Erythroblast (primary cell): Measurements from ENCODE around the gene OSBP.
A peak's percentile ranks its signal among the peaks of the same experiment; 100 is the strongest.

Source experiments
- DNase-seq, 2 experiments: peaks; one replicate each; lab custom pipeline; 2025; lab: John Stamatoyannopoulos, UW
- GATA1 ChIP-seq: IDR thresholded peaks from 2 replicates; pipeline ENCODE4 v1.6.1; 2011; ENCODE audit warnings: low read depth, mild to moderate bottlenecking, control low read depth, low read length, moderate library complexity
- POLR2A ChIP-seq: IDR thresholded peaks from 2 replicates; pipeline ENCODE4 v1.6.1; 2011; ENCODE audit warnings: mild to moderate bottlenecking, low read length

The OSBP gene

GRCh38 chr11:59616396-59616982 is 915 bp upstream of the OSBP start:
- TF ChIP-seq GATA1 = no peak
- peak; percentile 45 for TF ChIP-seq POLR2A
- no peak for DNase-seq

- TF ChIP-seq POLR2A = no peak
- no peak for TF ChIP-seq GATA1
- peak; percentile 65 to 78 for DNase-seq
Observed at GRCh38 chr11:59615120-59615636, 396 bp downstream of the OSBP start.

GRCh38 chr11:59614277-59615119 is 1.1 kb downstream of the OSBP start:
- no peak for TF ChIP-seq POLR2A
- TF ChIP-seq GATA1 = no peak
- DNase-seq = peak; percentile 71 to 82

- TF ChIP-seq GATA1 (no peak), POLR2A (no peak)
- DNase-seq = no peak
Observed at GRCh38 chr11:59611570-59612565, 3.7 kb downstream of the OSBP start.

- no peak for DNase-seq
- TF ChIP-seq POLR2A = no peak
- TF ChIP-seq GATA1 = no peak
Observed at GRCh38 chr11:59610289-59610688, 5.3 kb downstream of the OSBP start.

- DNase-seq = no peak
- TF ChIP-seq POLR2A (no peak), GATA1 (no peak)
Observed at GRCh38 chr11:59607703-59608454, 7.7 kb downstream of the OSBP start.

- TF ChIP-seq GATA1 (no peak), POLR2A (no peak)
- no peak for DNase-seq
Observed at GRCh38 chr11:59602432-59602831, 13.1 kb downstream of the OSBP start.

- DNase-seq = no peak
- TF ChIP-seq POLR2A = no peak
- TF ChIP-seq GATA1 = no peak
Observed at GRCh38 chr11:59601788-59602187, 13.8 kb downstream of the OSBP start.

GRCh38 chr11:59600636-59601035 is 14.9 kb downstream of the OSBP start:
- no peak for TF ChIP-seq POLR2A
- TF ChIP-seq GATA1 = no peak
- no peak for DNase-seq

GRCh38 chr11:59600234-59600633 is 15.3 kb downstream of the OSBP start:
- DNase-seq = no peak

GRCh38 chr11:59598961-59599360 is 16.6 kb downstream of the OSBP start:
- no peak for DNase-seq

More at GRCh38 chr11:59600234-59600633, 15.3 kb downstream of the OSBP start:
- TF ChIP-seq POLR2A = no peak
- TF ChIP-seq GATA1 = no peak

GRCh38 chr11:59584294-59584693 is 31.3 kb downstream of the OSBP start:
- no peak for DNase-seq
- no peak for TF ChIP-seq POLR2A
- no peak for TF ChIP-seq GATA1

More at GRCh38 chr11:59598961-59599360, 16.6 kb downstream of the OSBP start:
- TF ChIP-seq GATA1 = no peak
- TF ChIP-seq POLR2A = no peak
